ENCODE measurements around the gene TNIP1. TPM values are rescaled to one million over a fixed set of nuclear protein-coding genes. Genes with fewer than 3 reads are reported as not detected.

Gene TNIP1
- total RNA-seq, 4 donors from 2014 or later, result 91.4 to 136 (median 114) TPM

DNA sequence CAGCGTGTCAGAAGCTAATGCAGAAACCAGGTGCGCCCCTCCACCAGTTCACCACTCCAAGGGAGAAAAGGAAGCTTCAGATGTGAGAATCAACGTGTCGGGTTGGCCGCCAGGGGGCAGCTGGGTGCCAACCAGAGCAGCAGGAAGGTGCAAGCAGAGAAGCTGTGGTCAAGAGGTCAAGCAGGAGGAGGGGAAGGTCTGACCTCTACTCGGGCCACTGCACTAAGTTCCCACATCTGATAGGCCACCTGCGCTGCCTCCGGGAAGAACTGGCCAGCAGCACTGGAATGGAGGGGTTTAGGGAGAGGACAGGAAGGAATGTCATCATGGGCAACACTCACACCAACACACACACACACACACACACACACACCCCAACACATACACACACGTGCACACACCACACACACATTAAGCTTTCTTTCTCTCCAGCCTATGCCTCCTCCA, 45.4 kb upstream of the TNIP1 start:
- DNase-seq (ENCODE audit: extremely low spot score), result no peak
- H3K4me3 ChIP-seq, result no peak overlapping the region
- peaks cover 54 to 98% (median 95%) of the 10 kb centered on the region in 4 donors for H3K36me3 ChIP-seq
- no peak for TF ChIP-seq EP300 (IDR thresholded peaks at IDR 0.05)
- no peak for TF ChIP-seq POLR2A (IDR thresholded peaks at IDR 0.05; ENCODE audit: low read depth)
- TF ChIP-seq CTCF (IDR thresholded peaks at IDR 0.05), result peak; percentile 67 to 86 (median 80)
- peak; percentile 36 to 52 for TF ChIP-seq POLR2AphosphoS5 (IDR thresholded peaks at IDR 0.05)
- no peaks in the 10 kb centered on the region for H3K27me3 ChIP-seq
- peak overlapping the region in 1 of 4 donors; percentile 1 for H3K27ac ChIP-seq (replicated peaks in 1 of 4)
- WGBS, result 15% methylated on average over 9 of the region's 9 CpGs
- H3K9me3 ChIP-seq, result no peaks in the 10 kb centered on the region
- H3K4me1 ChIP-seq, result peaks cover 21 to 60% (median 55%) of the 10 kb centered on the region in 4 donors
- intact Hi-C loops (cut with DNase I), result loop anchor here (2.0 kb wide), 2 partner anchors 39 to 113 kb away; no protein-coding TSS in a partner anchor

- Histone ChIP-seq H3K9me3 (no peaks in the 10 kb centered on the region), H3K36me3 (peaks cover 48 to 98% (median 95%) of the 10 kb centered on the region in 4 donors), H3K4me1 (peaks cover 21 to 68% (median 63%) of the 10 kb centered on the region in 4 donors), H3K27ac (replicated peaks in 1 of 4) (peak overlapping the region in 1 of 4 donors; percentile 1), H3K4me3 (no peak overlapping the region), H3K27me3 (no peaks in the 10 kb centered on the region)
- no peak for DNase-seq (ENCODE audit: extremely low spot score)
- WGBS, result 75% methylated on average over 7 of the region's 7 CpGs
- no peak for TF ChIP-seq POLR2A (IDR thresholded peaks at IDR 0.05; ENCODE audit: low read depth)
- TF ChIP-seq POLR2AphosphoS5 (IDR thresholded peaks at IDR 0.05), result no peak
- no peak for TF ChIP-seq CTCF (IDR thresholded peaks at IDR 0.05)
- no peak for TF ChIP-seq EP300 (IDR thresholded peaks at IDR 0.05)
- intact Hi-C loops (cut with DNase I), result no loop called here
These were observed 44.6 kb upstream of the TNIP1 start for GRCh38 chr5:151125421-151125820.

- Histone ChIP-seq H3K9me3 (no peaks in the 10 kb centered on the region), H3K4me3 (no peak overlapping the region), H3K36me3 (peaks cover 42 to 98% (median 95%) of the 10 kb centered on the region in 4 donors), H3K27ac (replicated peaks in 1 of 4) (peak overlapping the region; percentile 27 to 60 (median 32)), H3K4me1 (peaks cover 21 to 81% (median 76%) of the 10 kb centered on the region in 4 donors), H3K27me3 (no peaks in the 10 kb centered on the region)
- no peak for DNase-seq (ENCODE audit: extremely low spot score)
- WGBS, result 62% methylated on average over 17 of the region's 17 CpGs
- intact Hi-C loops (cut with DNase I), result no loop called here
- TF ChIP-seq POLR2AphosphoS5 (IDR thresholded peaks at IDR 0.05) (no peak), EP300 (IDR thresholded peaks at IDR 0.05) (no peak)
These were observed 43.3 kb upstream of the TNIP1 start for GRCh38 chr5:151123897-151124751.

GRCh38 chr5:151122828-151123227, 42.0 kb upstream of the TNIP1 start:
- WGBS, result 90% methylated on average over 6 of the region's 14 CpGs
- Histone ChIP-seq H3K9me3 (no peaks in the 10 kb centered on the region), H3K27me3 (no peaks in the 10 kb centered on the region), H3K4me1 (peaks cover 21 to 84% (median 78%) of the 10 kb centered on the region in 4 donors), H3K36me3 (peaks cover 32 to 98% (median 96%) of the 10 kb centered on the region in 4 donors), H3K27ac (replicated peaks in 1 of 4) (peak overlapping the region in 3 of 4 donors; percentile 17 to 60 (median 33)), H3K4me3 (no peak overlapping the region)
- DNase-seq (ENCODE audit: extremely low spot score), result no peak
- no peak for TF ChIP-seq POLR2A (IDR thresholded peaks at IDR 0.05; ENCODE audit: low read depth)
- no peak for TF ChIP-seq CTCF (IDR thresholded peaks at IDR 0.05)
- TF ChIP-seq POLR2AphosphoS5 (IDR thresholded peaks at IDR 0.05), result no peak
- TF ChIP-seq EP300 (IDR thresholded peaks at IDR 0.05), result no peak
- intact Hi-C loops (cut with DNase I), result no loop called here

GRCh38 chr5:151121665-151122064, 40.8 kb upstream of the TNIP1 start:
- Histone ChIP-seq H3K27me3 (no peaks in the 10 kb centered on the region), H3K4me3 (no peak overlapping the region), H3K27ac (replicated peaks in 1 of 4) (peak overlapping the region in 3 of 4 donors; percentile 37 to 57 (median 55)), H3K9me3 (no peaks in the 10 kb centered on the region), H3K4me1 (peaks cover 21 to 76% (median 71%) of the 10 kb centered on the region in 4 donors), H3K36me3 (peaks cover 20 to 98% (median 96%) of the 10 kb centered on the region in 4 donors)
- TF ChIP-seq CTCF (IDR thresholded peaks at IDR 0.05) (no peak), EP300 (IDR thresholded peaks at IDR 0.05) (no peak), POLR2AphosphoS5 (IDR thresholded peaks at IDR 0.05) (no peak), POLR2A (IDR thresholded peaks at IDR 0.05; ENCODE audit: low read depth) (no peak)
- DNase-seq (ENCODE audit: extremely low spot score), result no peak
- intact Hi-C loops (cut with DNase I), result no loop called here
- 82% methylated on average over 5 of the region's 5 CpGs for WGBS

All from esophagus muscularis mucosa (tissue), 4 donors.